ENCODE measurements around the gene L3MBTL3. TPM values are rescaled to one million over a fixed set of nuclear protein-coding genes. Genes with fewer than 3 reads are reported as not detected.
"Not testable (repeated sequence)": the region's sequence is repeated elsewhere in the genome, so short reads cannot be mapped to it uniquely, and the experiment has no call there.

The L3MBTL3 gene
- total RNA-seq, 1 donor from 2014 or later, result 15.1 TPM

DNA sequence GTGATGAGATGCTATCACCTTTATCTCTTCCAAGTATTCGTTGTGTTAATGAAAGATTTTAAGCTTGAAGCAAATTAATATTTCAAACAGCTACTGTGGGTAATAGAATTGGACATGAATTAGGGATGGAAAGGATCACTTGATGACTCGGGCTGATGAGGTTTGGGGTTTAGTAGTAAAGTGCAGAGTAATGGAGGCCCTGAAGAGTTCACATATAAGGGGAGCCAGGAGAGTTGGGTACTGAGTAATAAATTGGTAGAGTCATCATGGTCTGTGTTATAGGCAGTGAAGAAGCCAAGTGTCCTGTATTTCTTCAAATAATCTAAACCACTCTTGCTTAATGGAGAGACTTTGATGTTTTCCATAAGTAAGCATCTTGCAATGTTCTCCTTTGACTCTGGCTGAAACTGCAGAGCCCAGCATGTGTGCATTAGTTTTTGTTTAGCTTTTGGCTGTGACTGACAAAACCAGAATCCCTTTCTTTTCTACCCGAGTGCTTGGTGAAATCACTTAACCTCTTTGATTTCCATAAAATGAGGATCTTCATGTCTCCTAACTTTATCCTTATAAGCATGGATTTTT lies 57.6 kb downstream of the L3MBTL3 start:
- no peak for DNase-seq (ENCODE audit: low spot score)

DNA sequence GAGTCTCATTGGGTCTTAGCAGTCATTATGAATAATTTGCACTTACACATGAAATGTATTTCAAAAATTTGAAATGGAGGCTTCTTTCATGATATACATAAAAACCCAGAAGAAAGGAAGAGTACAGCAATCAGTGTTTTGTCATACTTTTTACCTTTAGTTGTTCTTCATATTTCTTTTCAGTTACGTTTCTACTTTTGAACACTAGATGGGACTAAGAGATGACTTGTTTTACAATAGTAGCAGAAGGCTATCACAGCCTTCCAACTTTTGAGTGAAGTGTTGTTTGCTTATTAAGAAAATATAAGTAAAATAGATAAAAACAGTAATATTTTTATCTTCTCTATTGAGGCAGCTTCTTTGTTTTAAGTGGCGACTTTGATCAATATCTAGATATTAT lies 58.1 kb downstream of the L3MBTL3 start:
- no peak for DNase-seq (ENCODE audit: low spot score)

DNA sequence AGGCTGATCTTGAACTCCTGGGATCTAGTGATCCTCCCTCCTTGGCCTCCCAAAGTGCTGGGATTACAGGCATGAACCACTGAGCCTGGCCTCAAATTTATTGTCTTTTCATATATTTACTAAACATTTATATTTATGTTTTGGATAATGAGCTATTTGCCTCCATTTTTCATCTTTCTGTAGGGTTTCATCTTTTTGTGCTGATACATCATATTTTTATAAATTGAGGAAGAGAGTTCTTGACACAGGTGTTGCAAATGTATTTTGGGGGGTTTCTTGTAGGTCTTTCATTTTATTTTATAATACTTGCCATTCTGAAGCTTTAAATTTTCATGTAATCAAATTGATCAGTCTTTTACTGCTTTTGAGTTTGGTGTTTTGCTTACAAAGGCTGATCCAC lies 72.4 kb downstream of the L3MBTL3 start:
- no peak for DNase-seq (ENCODE audit: low spot score)

DNA sequence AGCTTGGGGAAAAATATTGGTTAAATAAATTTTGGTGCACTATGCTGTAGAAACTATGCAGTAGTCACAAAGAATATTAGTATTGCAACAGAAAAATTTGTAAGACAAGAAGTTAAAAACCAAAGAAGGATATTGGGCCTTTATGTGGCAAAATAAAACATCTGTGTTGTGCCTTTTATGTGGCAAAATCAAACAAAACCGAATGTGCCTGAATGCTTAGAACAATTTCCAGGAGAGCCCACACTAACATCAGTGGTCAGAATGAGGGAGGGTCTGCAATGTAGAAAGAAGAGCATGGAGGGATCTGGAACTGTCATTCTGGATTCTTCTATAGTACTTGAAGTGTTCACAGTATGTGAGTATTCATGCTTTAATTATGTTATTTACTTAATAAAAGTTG lies 75.2 kb downstream of the L3MBTL3 start:
- no peak for DNase-seq (ENCODE audit: low spot score)

GRCh38 chr6:130098317-130098716 lies 79.9 kb downstream of the L3MBTL3 start:
- DNase-seq (ENCODE audit: low spot score), result no peak

GRCh38 chr6:130099119-130099518 lies 80.7 kb downstream of the L3MBTL3 start:
- no peak for DNase-seq (ENCODE audit: low spot score)

- DNase-seq (ENCODE audit: low spot score), result no peak
Observed at GRCh38 chr6:130105996-130106704, 87.8 kb downstream of the L3MBTL3 start.

DNA sequence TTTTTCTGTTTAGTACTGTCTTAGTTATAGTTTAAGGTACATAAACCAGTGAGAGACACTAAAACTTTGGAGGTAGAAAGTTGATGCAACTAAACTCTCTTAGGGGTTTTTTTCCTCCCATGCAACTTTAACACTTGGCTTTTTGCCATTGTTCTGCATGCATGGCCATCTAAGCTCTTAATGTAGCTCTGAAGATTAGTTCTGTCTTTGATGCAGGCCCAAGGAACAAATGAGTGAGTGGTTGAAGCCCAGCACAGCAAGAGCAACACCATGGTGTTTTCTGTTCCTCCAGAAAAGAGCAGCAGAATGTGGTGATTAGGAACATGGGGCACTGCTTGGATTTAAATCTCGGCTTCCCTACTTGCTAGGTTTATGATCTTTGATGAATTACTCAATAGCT lies 89.3 kb downstream of the L3MBTL3 start:
- no peak for DNase-seq (ENCODE audit: low spot score)

GRCh38 chr6:130111031-130111430 lies 92.7 kb downstream of the L3MBTL3 start:
- no peak for DNase-seq (ENCODE audit: low spot score)

DNA sequence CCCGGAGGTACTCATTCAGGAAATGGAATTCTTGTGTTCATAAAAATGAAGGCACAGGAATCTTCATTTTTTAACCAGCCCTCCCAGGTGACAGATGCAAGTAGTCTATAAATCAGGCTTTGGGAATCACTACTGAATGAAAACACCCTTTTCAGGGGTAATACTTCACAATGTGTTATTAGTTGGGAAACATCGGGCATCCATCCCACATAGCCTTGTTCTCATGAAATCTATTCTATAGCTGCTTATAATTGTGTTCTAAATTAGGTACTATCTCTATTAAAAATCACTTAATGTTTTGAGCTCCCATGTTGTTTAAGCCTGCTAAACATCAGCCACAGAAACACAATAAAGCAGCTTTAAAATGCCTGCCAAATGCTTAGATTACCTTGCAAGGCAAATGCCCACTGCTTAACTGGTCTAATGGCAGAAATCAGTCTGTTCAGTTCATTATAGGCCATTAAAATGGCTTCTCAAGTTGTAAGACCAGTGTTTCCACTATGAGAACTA lies 94.9 kb downstream of the L3MBTL3 start:
- DNase-seq (ENCODE audit: low spot score), result no peak

DNA sequence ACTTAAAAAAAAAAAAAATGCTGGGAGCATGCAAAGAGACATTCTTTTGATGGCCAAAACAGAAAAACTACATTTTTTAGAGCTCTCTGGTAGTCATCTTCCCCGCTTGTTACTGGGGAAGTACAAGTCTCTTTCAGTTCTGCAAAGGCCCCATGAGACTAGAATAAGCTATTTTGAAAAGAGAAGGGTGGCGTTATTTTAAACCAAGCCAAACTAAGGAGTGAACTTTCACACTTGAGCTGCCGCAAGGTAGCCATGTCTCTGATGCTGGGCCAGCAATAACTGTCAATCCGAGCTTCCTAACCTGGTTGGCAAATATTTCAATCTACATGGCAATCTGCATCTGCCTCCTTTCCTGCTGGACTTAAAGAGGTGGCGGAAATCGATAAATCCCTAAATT lies 96.7 kb downstream of the L3MBTL3 start:
- DNase-seq (ENCODE audit: low spot score), result no peak

DNA sequence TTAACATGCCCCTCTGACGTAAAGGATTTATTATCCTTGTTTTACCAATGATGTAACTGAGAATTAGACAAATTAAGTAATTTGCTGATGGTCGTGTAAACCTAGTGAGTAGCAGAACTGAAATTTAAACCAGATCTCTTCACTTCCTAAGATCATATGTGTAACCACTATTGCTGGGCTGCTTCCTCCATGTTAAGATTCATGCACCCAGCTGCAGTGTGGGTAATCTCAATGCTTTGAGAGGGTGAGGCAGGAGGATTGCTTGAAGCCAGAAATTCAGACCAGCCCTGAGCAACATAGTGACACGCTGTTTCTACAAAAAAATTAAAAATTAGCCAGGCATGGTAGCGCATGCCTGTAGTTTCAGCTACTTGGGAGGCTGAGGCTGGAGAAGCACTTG lies 97.9 kb downstream of the L3MBTL3 start:
- no peak for DNase-seq (ENCODE audit: low spot score)

GRCh38 chr6:130117187-130117701 lies 98.9 kb downstream of the L3MBTL3 start:
- not testable (repeated sequence) for DNase-seq (ENCODE audit: low spot score)

GRCh38 chr6:130118236-130118635 lies 99.9 kb downstream of the L3MBTL3 start:
- no peak for DNase-seq (ENCODE audit: low spot score)

- DNase-seq (ENCODE audit: low spot score), result no peak
Observed at GRCh38 chr6:130119211-130119610, 100.8 kb downstream of the L3MBTL3 start.

- DNase-seq (ENCODE audit: low spot score), result no peak
Observed at GRCh38 chr6:130120731-130121130, 102.3 kb downstream of the L3MBTL3 start.

DNA sequence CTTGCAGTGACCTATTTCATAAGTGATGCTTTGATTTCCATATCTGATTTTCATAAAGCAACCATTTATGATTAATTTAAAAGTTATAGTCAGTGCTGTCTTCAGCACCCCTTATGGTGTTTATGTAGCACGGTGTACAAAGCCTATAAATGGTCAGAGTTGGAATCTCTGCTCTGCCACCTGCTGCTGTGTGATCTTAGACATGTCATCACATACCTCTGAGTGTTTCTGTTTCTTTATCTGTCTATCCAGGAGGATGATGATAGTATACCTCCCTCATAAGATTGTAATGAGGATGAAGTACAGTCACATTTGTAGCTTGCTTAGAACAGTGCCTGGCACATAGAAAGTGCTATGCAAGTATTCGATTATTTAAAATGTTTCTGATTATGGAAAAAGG lies 103.9 kb downstream of the L3MBTL3 start:
- DNase-seq (ENCODE audit: low spot score), result no peak

DNA sequence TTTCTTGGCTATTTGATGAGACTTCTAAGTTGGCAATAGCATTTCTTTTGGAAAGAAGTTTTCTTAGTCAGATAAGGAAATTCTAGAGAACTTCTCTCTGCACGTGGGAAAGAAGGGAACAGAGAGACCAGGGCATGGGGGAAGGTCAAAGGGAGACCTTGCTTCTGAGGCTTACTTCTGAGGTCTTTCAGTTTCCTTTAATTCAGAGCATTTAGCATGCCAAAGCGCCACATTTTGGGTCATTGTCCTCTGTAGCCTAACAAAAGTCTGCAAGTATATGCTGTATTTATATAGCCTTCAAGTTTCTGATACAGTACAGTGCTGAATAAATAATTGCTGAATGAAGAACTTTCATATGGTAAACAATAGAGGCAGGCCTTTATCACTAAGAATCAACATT lies 108.8 kb downstream of the L3MBTL3 start:
- DNase-seq (ENCODE audit: low spot score), result no peak

DNA sequence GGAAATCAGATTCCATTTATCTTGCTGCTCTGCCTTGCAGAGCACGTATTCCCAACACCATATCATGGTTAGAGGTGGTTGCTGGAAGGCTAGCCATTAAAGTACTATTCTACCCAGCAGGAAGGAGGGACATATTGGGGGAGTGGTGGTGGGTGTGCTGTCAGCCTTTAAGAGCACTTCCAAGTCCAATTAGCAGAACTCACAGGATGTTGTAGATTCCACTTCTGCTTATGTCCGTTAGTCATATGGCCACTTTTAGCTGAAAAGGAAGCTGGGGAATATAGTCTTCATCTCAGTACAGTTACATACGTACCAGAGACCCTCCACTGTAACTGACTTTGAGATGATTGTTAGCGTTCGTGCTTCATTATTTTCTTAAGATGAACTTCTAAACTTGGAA lies 109.9 kb downstream of the L3MBTL3 start:
- no peak for DNase-seq (ENCODE audit: low spot score)

DNA sequence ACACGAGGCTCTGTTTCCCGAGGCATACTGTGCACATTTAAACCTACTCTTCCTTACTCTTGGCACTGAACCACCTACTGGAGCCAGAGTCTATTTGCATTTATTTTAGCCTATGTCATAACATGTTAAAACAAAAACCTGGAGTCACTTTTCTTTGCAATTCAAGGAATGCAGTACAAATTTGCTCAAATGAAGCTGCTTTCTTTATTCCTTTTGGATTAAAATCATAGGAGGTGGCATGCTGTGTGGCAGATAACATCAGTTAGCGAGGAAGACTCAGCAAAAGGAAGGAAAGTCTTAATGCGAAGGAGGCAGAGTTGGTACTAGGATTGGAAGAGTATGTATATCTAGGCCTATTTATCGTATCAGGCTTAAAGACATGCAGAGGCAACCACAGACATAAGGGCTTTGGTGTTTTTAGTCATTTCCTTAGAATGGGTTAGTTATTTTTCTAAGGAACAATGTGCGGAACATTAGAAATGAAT lies 111.4 kb downstream of the L3MBTL3 start:
- no peak for DNase-seq (ENCODE audit: low spot score)

- no peak for DNase-seq (ENCODE audit: low spot score)
Observed at GRCh38 chr6:130132286-130132701, 113.9 kb downstream of the L3MBTL3 start.

DNA sequence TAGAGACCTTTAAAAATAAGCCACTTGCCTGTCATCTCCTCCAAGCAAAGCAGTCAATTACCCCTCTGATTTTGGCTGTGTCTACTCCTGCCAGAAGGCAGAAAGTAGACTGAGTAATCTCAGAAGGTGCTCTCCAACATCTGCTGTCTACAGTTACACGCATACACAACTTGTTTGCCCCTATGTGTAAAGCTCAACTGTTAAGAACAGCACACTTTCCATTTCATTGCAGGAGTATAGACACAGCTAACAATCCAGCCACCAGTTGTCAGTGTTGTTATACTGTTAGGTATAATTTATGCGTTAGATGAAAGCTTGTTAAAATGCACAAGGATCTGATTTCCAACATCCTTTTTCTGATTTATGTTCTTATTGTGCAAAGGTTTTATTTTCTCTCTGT lies 116.2 kb downstream of the L3MBTL3 start:
- DNase-seq (ENCODE audit: low spot score), result no peak

- no peak for DNase-seq (ENCODE audit: low spot score)
Observed at GRCh38 chr6:130136798-130137197, 118.4 kb downstream of the L3MBTL3 start.

Data from ureter (tissue), 1 donor.